RWPE2 (cell line): ENCODE data around the gene PRKG1.

Experiments used
- ATAC-seq: fragments of 200-7000 bp; cut with Tn5 transposase; 3 replicates; pipeline ENCODE4 v1.9.1; 2021; ENCODE audit warnings: low read depth
- DNase-seq: peaks from one replicate; pipeline ENCODE4 v3.0.0-alpha.2; 2020; ENCODE audit warnings: low spot score
- H3K27ac ChIP-seq: fragments of 450-650 bp; 2 replicates; pipeline ENCODE4 v1.5.1; 2017; ENCODE audit warnings: mild to moderate bottlenecking; ENCODE audit not compliant: poor library complexity, severe bottlenecking
- H3K27me3 ChIP-seq: fragments of 250-450 bp; sonication (Bioruptor Pico); 2 replicates; pipeline ENCODE4 v1.5.1; 2021; ENCODE audit warnings: mild to moderate bottlenecking, moderate library complexity; ENCODE audit not compliant: insufficient read depth, poor library complexity, severe bottlenecking
- H3K36me3 ChIP-seq: fragments of 250-450 bp; sonication (Bioruptor Pico); 2 replicates; pipeline ENCODE4 v1.5.1; 2020; ENCODE audit warnings: low read depth, mild to moderate bottlenecking, moderate library complexity
- H3K4me1 ChIP-seq: fragments of 250-450 bp; sonication (Bioruptor Pico); 2 replicates; pipeline ENCODE4 v1.5.1; 2021; ENCODE audit warnings: mild to moderate bottlenecking, moderate library complexity; ENCODE audit not compliant: insufficient read depth, poor library complexity, severe bottlenecking
- H3K4me3 ChIP-seq: fragments of 250-450 bp; sonication (Bioruptor Pico); 2 replicates; pipeline ENCODE4 v1.5.1; 2021; ENCODE audit warnings: mild to moderate bottlenecking, moderate library complexity; ENCODE audit not compliant: severe bottlenecking
- H3K9me3 ChIP-seq: fragments of 250-450 bp; sonication (Bioruptor Pico); 2 replicates; pipeline ENCODE4 v1.5.1; 2021; ENCODE audit warnings: mild to moderate bottlenecking, moderate library complexity; ENCODE audit not compliant: severe bottlenecking
- TF ChIP-seq, protein P1 (sequence below): fragments of 450-650 bp; IDR thresholded peaks from one replicate; pipeline ENCODE4 v1.5.1; 2017; ENCODE audit warnings: mild to moderate bottlenecking, moderate library complexity; ENCODE audit not compliant: poor library complexity, severe bottlenecking

Gene PRKG1

DNA sequence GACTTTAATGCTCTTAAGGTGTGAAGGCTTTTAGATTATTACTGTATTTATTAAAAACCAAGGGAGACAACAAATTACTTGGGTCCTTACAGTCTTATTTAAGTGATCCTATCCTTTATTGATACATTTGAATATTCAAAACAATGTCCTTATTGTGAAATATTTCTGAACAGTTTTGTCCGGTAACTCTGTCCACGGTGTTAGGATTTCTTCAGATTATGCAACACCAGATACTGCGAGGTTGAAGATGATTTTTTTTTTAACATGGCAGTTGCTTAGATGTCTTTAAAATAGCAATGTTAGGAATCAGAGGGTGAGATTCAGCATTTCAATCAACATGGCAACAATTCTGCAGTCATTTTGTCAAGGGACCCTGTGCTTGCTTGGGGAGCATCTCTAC lies 448.6 kb downstream of the PRKG1 start:
- TF ChIP-seq, protein P1, sequence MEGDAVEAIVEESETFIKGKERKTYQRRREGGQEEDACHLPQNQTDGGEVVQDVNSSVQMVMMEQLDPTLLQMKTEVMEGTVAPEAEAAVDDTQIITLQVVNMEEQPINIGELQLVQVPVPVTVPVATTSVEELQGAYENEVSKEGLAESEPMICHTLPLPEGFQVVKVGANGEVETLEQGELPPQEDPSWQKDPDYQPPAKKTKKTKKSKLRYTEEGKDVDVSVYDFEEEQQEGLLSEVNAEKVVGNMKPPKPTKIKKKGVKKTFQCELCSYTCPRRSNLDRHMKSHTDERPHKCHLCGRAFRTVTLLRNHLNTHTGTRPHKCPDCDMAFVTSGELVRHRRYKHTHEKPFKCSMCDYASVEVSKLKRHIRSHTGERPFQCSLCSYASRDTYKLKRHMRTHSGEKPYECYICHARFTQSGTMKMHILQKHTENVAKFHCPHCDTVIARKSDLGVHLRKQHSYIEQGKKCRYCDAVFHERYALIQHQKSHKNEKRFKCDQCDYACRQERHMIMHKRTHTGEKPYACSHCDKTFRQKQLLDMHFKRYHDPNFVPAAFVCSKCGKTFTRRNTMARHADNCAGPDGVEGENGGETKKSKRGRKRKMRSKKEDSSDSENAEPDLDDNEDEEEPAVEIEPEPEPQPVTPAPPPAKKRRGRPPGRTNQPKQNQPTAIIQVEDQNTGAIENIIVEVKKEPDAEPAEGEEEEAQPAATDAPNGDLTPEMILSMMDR: no peak
- Histone ChIP-seq H3K27ac (no peak overlapping the region), H3K36me3 (no peaks in the 10 kb centered on the region), H3K4me3 (no peak overlapping the region), H3K4me1 (no peaks in the 10 kb centered on the region), H3K27me3 (peaks cover 7% of the 10 kb centered on the region), H3K9me3 (no peaks in the 10 kb centered on the region)
- no peak for DNase-seq
- no peak for ATAC-seq

DNA sequence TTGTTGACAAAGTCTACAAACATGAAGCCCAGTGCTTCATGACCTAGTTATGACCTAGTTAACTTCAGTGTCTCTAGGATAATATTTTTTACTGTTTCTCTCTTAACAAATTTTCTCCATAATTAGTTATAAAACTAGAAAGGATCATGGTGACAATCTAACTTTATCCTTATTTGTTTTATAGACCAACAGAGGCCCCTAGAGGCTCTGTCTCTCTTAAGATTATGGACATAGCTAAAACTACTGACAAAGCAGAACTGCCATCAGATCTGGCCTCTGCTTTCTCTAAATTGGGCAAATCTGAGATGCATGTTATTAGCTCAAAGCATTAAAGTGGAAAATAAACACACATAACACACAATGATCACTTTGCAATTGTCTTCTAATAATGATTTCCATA lies 449.2 kb downstream of the PRKG1 start:
- TF ChIP-seq, protein P1: no peak
- Histone ChIP-seq H3K36me3 (no peaks in the 10 kb centered on the region), H3K27me3 (peaks cover 7% of the 10 kb centered on the region), H3K9me3 (no peaks in the 10 kb centered on the region), H3K4me3 (no peak overlapping the region), H3K27ac (no peak overlapping the region), H3K4me1 (no peaks in the 10 kb centered on the region)
- no peak for ATAC-seq
- no peak for DNase-seq

DNA sequence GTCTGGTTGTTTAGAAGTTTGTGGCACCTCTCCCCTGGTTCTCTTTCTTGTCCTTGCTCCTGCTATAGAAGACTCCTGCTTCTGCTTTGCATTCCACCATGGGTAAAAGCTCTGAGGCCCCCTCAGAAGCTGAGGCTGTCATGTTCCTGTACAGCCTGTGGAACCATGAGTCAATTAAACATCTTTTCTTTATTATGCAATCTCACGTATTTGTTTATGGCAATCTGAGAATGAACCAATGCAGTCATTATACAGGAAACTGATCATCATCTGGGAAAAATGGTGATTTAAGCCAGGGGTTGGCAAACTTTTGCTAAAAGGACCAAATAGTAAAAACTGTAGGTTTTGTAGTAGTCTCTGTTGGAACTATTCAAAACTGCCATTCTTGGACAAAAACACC lies 449.8 kb downstream of the PRKG1 start:
- TF ChIP-seq, protein P1: no peak
- Histone ChIP-seq H3K27me3 (peaks cover 10% of the 10 kb centered on the region), H3K27ac (no peak overlapping the region), H3K4me3 (no peak overlapping the region), H3K9me3 (no peaks in the 10 kb centered on the region), H3K4me1 (no peaks in the 10 kb centered on the region), H3K36me3 (no peaks in the 10 kb centered on the region)
- DNase-seq (no peak), ATAC-seq (no peak)

DNA sequence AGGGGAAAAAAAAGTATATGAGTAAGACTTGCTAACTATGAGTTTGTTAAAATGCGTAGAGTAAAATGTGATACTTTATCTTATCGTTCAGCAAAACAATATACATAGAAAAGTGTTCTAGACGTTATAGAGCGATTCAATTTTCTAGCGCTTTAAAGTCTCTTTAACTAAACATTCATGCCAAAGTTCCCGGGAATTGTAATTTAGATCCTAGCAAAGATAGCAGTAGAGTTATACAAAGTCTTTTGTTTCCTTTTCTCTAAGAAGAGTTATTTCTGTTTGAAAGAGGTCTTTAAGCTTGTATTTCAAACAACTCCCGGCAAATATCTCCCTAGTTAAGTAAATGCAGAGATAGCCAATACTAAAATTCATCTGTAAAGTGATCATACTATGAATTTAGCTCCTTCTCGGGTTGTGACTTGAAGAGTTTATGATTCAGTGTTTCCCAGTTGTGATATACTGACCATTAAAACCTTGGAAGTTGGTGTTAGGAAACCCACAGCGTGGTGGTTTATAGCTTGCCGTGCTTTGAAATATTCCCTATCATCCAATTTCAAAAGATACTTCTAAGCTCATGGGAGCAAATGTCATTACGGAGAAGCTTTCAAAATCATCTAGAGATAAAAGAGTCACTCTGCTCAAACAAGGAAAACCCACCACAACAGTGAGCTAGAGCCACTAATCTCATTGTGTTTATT lies 453.4 kb downstream of the PRKG1 start:
- Histone ChIP-seq H3K9me3 (no peaks in the 10 kb centered on the region), H3K27ac (no peak overlapping the region), H3K4me1 (no peaks in the 10 kb centered on the region), H3K36me3 (no peaks in the 10 kb centered on the region), H3K27me3 (peaks cover 14% of the 10 kb centered on the region), H3K4me3 (no peak overlapping the region)
- DNase-seq (no peak), ATAC-seq (no peak)
- TF ChIP-seq, protein P1: no peak

DNA sequence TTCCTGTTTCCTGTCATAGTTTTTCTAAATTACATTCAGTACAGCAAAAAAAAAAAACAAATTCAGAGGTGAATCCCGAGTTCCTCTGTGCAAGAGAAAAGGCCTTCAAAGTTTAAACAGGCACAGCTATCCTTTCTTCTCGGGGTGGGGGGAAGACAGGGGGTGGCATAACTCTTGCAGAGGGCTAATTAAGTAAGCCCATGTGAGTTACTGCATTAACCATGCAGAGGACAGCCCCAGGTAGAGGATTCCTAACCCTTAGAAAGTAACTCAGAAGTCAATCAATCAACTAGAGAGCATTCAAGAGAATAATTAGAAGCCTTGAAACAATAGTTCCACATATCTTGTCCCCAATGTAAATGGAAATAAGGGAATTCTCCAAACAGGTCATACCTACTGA lies 454.2 kb downstream of the PRKG1 start:
- Histone ChIP-seq H3K27ac (no peak overlapping the region), H3K9me3 (no peaks in the 10 kb centered on the region), H3K4me3 (no peak overlapping the region), H3K27me3 (peaks cover 14% of the 10 kb centered on the region), H3K4me1 (no peaks in the 10 kb centered on the region), H3K36me3 (no peaks in the 10 kb centered on the region)
- TF ChIP-seq, protein P1: no peak
- ATAC-seq: no peak
- no peak for DNase-seq
